Stomach (tissue), 9 donors: ENCODE results near the gene SLC41A3. TPM values are rescaled to one million over a fixed set of nuclear protein-coding genes. Genes with fewer than 3 reads are reported as not detected.

Source experiments
- DNase-seq, 2 donors: peaks; one replicate each; pipeline versions ENCODE4 v3.0.0 to v3.0.0-alpha.2; 2013 to 2019
- H3K27ac ChIP-seq, 5 donors: fragments of 200-600 bp in 4 of 5; sonication (generic) in 4 of 5; one replicate each; pipeline ENCODE4 v1.5.1; 2013 to 2019; ENCODE audit warnings: mild to moderate bottlenecking in 1 of 5, moderate library complexity in 1 of 5
- H3K27me3 ChIP-seq, 3 donors: fragments of 200-600 bp; sonication (generic); one replicate each; pipeline ENCODE4 v1.5.1; 2017 to 2019; ENCODE audit warnings: mixed run types in 1 of 3
- H3K36me3 ChIP-seq, 4 donors: fragments of 200-600 bp; sonication (generic); 1 replicate in 3 of 4; 2 replicates in 1 of 4; pipeline ENCODE4 v1.5.1; 2016 to 2019
- H3K4me1 ChIP-seq, 4 donors: fragments of 200-600 bp; sonication (generic); one replicate each; pipeline ENCODE4 v1.5.1; 2016 to 2019
- H3K4me3 ChIP-seq, 4 donors: fragments of 200-600 bp; sonication (generic) in 3 of 4; one replicate each; pipeline ENCODE4 v1.5.1; 2016 to 2019; ENCODE audit warnings: mild to moderate bottlenecking in 1 of 4
- H3K9me3 ChIP-seq, 4 donors: fragments of 200-600 bp; sonication (generic); one replicate each; pipeline ENCODE4 v1.5.1; 2016 to 2019
- EP300 ChIP-seq: sonication (generic); formaldehyde crosslinking; IDR thresholded peaks from one replicate; pipeline ENCODE4 v1.6.1; 2017; ENCODE audit warnings: antibody characterized with exemption
- POLR2A ChIP-seq, 4 donors: fragments of 450-650 bp; IDR thresholded peaks; one replicate each; pipeline ENCODE4 v1.6.1; 2016; ENCODE audit warnings: antibody characterized with exemption in 4 of 4, control low read depth in 2 of 4, mild to moderate bottlenecking in 1 of 4, moderate library complexity in 1 of 4
- POLR2AphosphoS5 ChIP-seq, 3 donors: sonication (generic); formaldehyde crosslinking; IDR thresholded peaks; one replicate each; pipeline ENCODE4 v1.6.1; 2016; ENCODE audit warnings: antibody characterized with exemption in 3 of 3
- WGBS, 5 donors: extraction: QIAGEN DNeasy Blood & Tissue Kit in 3 of 5; methylation state at CpG; one replicate each; pipeline versions ENCODE4 v1.1.5 to v1.1.7; 2013 to 2018; 5-methylcytosine and 5-hydroxymethylcytosine counted together
- intact Hi-C: fragments of 100-400 bp; cut with DNase I; formaldehyde crosslinking; loops from one replicate; pipeline ENCODE4 v1.15.1; 2023; ENCODE audit warnings: low total_unique reads
- polyA plus RNA-seq, 3 donors: library from polyadenylated mRNA; stranded (reverse); fragments of 200-250 nt; gene quantifications; one replicate each; pipeline ENCODE4 v1.2.3, GENCODE V29; 2013
- total RNA-seq, 5 donors: library from RNA; depleted of rRNA; stranded (reverse); fragments of >200 nt; gene quantifications; one replicate each; pipeline versions ENCODE4 v1.1.0 to v1.2.3, GENCODE V29; 2014 to 2016
- TF ChIP-seq, protein P1 (sequence below), 7 experiments: fragments of 450-650 bp in 4 of 7; fragments of 200-600 bp in 3 of 7; sonication (generic) in 3 of 7; IDR thresholded peaks; one replicate each; pipeline ENCODE4 v1.5.1; 2016 to 2019; ENCODE audit warnings: antibody characterized with exemption in 7 of 7, control low read depth in 2 of 7, mild to moderate bottlenecking in 1 of 7
- donor health status: healthy with polysubstance abuse.
- donor health status: Bipolar disorder and iron deficiency.
- donor health status: healthy.

SLC41A3 gene
- total and polyA plus RNA-seq, 8 donors = 15.4 to 81.7 (median 27.9) TPM

DNA sequence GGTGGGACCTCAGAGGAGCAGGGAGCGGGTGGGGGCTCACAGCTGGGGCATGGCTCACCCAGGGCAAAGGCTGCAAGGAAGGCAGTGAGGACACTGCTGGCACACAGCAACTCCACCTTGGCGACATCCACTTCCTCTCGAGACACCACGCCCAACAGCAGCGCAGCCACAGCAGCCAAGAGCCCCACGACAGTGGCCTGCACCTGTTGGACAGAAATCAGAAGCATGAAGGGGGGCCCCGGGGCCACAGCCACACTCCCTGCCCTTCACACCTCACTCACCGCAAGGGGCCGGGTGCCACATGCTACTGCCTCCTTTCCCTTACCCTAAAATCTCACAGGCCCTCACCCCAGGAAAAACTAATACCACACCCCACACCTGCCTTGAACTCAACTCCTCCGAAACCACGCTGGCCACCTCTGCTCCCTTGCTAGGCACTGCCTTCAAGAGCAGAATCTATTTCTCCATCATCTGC is 57.6 kb downstream of the SLC41A3 start:
- no peak for TF ChIP-seq EP300
- TF ChIP-seq, protein P1, sequence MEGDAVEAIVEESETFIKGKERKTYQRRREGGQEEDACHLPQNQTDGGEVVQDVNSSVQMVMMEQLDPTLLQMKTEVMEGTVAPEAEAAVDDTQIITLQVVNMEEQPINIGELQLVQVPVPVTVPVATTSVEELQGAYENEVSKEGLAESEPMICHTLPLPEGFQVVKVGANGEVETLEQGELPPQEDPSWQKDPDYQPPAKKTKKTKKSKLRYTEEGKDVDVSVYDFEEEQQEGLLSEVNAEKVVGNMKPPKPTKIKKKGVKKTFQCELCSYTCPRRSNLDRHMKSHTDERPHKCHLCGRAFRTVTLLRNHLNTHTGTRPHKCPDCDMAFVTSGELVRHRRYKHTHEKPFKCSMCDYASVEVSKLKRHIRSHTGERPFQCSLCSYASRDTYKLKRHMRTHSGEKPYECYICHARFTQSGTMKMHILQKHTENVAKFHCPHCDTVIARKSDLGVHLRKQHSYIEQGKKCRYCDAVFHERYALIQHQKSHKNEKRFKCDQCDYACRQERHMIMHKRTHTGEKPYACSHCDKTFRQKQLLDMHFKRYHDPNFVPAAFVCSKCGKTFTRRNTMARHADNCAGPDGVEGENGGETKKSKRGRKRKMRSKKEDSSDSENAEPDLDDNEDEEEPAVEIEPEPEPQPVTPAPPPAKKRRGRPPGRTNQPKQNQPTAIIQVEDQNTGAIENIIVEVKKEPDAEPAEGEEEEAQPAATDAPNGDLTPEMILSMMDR (IDR thresholded peaks at IDR 0.05) = no peak
- TF ChIP-seq POLR2A (IDR thresholded peaks at IDR 0.05) = no peak
- no peak for TF ChIP-seq POLR2AphosphoS5 (IDR thresholded peaks at IDR 0.05)
- no peaks in the 10 kb centered on the region for H3K27me3 ChIP-seq
- H3K36me3 ChIP-seq = peaks cover 9 to 83% (median 61%) of the 10 kb centered on the region in 4 donors
- no peak overlapping the region for H3K4me3 ChIP-seq
- WGBS, 5 donors = 90 to 93% (median 91%) methylated on average over 11 of the region's 11 CpGs
- H3K9me3 ChIP-seq = peaks cover 4 to 16% (median 12%) of the 10 kb centered on the region in 4 donors
- DNase-seq = no peak
- no peaks in the 10 kb centered on the region for H3K4me1 ChIP-seq
- intact Hi-C loops = no loop called here
- H3K27ac ChIP-seq = no peak overlapping the region

DNA sequence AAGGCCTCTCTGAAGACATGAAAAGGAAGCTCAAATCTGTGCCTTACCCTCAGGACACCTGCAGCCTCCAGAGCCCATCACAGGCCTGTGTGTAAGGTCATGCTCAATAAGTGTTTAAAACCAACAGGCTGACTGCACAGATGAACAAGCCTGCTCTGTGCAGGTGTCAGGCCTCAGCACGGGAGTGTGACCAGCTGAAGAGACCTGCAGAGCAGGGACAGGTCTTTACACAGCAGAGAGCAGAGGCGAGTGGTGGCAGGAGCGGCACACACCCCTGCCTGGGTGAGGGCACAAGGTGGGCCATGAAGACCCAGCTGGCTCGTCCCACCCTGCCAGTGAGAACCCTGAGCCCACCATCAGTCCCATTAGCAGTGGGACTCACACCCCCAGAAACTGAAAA is 58.1 kb downstream of the SLC41A3 start:
- H3K9me3 ChIP-seq = peaks cover 4 to 16% (median 12%) of the 10 kb centered on the region in 4 donors
- DNase-seq = no peak
- TF ChIP-seq POLR2A (IDR thresholded peaks at IDR 0.05) (no peak), EP300 (no peak)
- TF ChIP-seq, protein P1 (IDR thresholded peaks at IDR 0.05) = no peak
- peaks cover 9 to 85% (median 63%) of the 10 kb centered on the region in 4 donors for H3K36me3 ChIP-seq
- H3K4me1 ChIP-seq = no peaks in the 10 kb centered on the region
- no peaks in the 10 kb centered on the region for H3K27me3 ChIP-seq
- no peak overlapping the region for H3K4me3 ChIP-seq
- H3K27ac ChIP-seq = no peak overlapping the region
- WGBS, 5 donors = 83 to 100% (median 95%) methylated on average over 1 to 4 of the region's 4 CpGs
- intact Hi-C loops = no loop called here

DNA sequence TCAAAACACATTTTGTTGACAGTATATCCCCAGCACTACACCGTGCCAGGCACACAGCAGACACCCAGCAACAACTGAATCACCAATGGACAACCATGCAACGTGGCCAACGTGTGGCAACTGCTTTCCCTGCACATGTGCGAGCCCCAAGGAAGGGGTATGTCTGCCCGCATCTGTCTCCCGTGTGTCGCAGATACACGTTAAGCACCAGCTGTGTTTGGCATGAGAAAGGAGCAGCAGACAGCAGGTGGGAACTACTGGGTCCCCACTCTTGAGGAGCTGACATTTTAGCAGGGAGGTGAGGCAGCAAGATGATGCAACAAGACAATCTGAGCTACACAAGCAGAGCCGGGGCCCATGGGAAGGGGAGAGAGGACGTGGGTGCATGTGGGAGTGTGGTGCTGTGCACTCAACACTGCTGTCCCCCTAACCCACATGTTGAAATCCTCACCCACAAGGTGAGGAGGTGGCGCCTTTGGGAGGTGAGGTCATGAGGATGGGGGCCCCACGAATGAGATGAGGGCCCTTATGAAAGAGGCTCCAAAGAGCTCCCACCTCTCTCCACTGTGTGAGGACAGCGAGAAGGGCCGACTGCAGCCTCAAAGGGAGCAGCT is 58.7 kb downstream of the SLC41A3 start:
- Histone ChIP-seq H3K36me3 (peaks cover 9 to 86% (median 61%) of the 10 kb centered on the region in 4 donors), H3K9me3 (peaks cover 4 to 16% (median 12%) of the 10 kb centered on the region in 4 donors), H3K27ac (no peak overlapping the region), H3K27me3 (no peaks in the 10 kb centered on the region), H3K4me1 (no peaks in the 10 kb centered on the region), H3K4me3 (no peak overlapping the region)
- DNase-seq = no peak
- WGBS, 5 donors = 85 to 93% (median 91%) methylated on average over 14 of the region's 14 CpGs
- TF ChIP-seq POLR2AphosphoS5 (IDR thresholded peaks at IDR 0.05) = no peak
- TF ChIP-seq EP300 = no peak
- TF ChIP-seq, protein P1 (IDR thresholded peaks at IDR 0.05) = no peak
- TF ChIP-seq POLR2A (IDR thresholded peaks at IDR 0.05) = no peak
- intact Hi-C loops = no loop called here

DNA sequence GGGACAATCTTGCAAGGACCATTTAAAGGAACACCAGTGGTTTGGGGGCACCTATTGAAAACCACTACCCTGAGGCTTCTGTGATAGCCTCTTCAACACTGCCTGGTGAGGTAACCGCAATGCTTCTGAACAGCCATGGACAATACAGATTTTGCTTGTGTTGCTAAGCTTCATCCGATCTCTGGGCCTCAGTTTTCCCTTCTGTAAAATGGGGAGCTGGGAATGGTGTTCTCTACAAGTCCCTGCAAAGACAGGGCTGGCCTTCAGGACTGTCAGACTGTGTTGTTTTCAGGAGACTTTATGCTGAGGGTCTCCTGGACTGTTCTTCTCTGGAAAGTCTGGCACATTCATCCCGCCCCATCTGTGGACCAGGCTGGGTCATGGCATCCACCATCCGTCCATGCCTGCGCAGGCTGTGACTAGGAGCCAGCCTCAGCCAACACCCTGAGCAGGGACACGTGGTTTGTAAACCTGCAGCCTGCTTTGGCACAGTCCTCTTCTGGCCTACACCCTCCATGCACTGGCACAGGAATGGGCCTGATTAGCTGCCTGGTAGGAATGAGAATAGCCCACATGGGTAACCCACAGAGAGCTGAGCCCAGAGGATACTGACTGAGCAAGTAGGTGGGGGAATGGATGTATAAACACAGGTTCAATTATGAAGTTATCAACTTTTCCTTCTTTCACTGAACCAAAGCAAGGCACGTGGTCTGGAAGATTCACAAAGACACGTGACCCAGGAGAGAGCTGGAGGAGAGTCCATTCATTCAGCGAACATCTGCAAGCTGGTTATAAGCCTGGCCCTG is 59.7 kb downstream of the SLC41A3 start:
- no peak for DNase-seq
- intact Hi-C loops = no loop called here
- Histone ChIP-seq H3K36me3 (peaks cover 9 to 92% (median 63%) of the 10 kb centered on the region in 4 donors), H3K27ac (no peak overlapping the region), H3K4me3 (no peak overlapping the region), H3K4me1 (no peaks in the 10 kb centered on the region), H3K9me3 (peaks cover 4 to 16% (median 12%) of the 10 kb centered on the region in 4 donors), H3K27me3 (no peaks in the 10 kb centered on the region)
- TF ChIP-seq POLR2A (IDR thresholded peaks at IDR 0.05) (no peak), EP300 (no peak), POLR2AphosphoS5 (IDR thresholded peaks at IDR 0.05) (no peak)
- TF ChIP-seq, protein P1 (IDR thresholded peaks at IDR 0.05) = no peak
- 89 to 95% (median 94%) methylated on average over 7 to 9 of the region's 9 CpGs for WGBS, 5 donors
